GM21423 (cell line): ENCODE data around the gene ARFIP2.

Experiments used
- ATAC-seq: cut with Tn5 transposase; IDR thresholded peaks from one replicate; pipeline ENCODE4 v1.9.1; 2021; ENCODE audit warnings: mild to moderate bottlenecking, moderate library complexity; ENCODE audit not compliant: unreplicated experiment

The ARFIP2 gene

GRCh38 chr11:6448574-6448973, 32.6 kb downstream of the ARFIP2 start:
- no peak for ATAC-seq

GRCh38 chr11:6443269-6444003, 37.7 kb downstream of the ARFIP2 start:
- ATAC-seq = peak; percentile 61

- ATAC-seq = no peak
Measured at GRCh38 chr11:6442441-6442840, 38.7 kb downstream of the ARFIP2 start.

DNA sequence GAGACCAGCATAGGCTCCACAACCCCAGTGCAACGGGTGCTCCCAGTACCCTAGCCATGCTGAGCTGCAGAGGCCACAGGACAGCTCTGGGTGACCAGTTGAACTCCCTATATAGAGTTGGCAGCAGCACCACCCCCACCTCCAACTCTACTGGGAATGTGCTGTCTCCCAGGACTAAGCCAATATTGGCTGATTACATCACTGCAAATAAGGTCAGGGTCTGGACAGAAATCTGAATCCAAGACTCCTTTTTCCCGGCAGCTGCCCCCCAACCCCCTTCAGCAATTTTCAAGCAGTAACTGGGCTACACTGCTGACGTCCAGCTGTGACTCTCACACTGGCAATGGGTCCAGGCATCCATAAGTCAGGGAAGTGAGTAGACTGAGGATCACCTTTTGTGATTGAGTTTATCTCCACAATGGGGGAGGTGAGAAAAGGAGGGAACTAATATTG, 40.2 kb downstream of the ARFIP2 start, which contains the start of gene HPX:
Gene HPX, minus strand, starts transcription at position 82 of the 453 bp plus-strand sequence. Its CDS starts 24 bp downstream, at position 58.
- no peak for ATAC-seq

- ATAC-seq = no peak
Measured at GRCh38 chr11:6438979-6439571, 42.1 kb downstream of the ARFIP2 start.

DNA sequence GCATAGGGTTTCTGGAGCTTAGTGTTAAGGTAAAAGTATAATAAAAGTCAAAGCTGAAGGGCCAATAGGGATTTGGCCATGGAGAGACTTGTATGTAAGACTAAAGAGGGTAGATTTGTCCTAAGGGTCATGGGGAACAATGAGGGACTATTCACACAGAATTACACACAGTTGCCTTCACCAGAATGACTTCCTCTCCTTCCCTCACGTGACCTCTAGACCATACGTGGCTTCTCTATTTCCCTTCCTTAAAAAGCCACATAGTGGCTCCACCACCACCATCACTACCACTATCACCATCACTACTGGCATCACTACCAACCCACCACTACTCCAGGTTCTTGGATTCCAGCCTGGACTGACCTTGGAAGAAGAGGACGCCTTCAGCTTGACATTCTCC, 43.1 kb downstream of the ARFIP2 start:
- ATAC-seq = no peak

DNA sequence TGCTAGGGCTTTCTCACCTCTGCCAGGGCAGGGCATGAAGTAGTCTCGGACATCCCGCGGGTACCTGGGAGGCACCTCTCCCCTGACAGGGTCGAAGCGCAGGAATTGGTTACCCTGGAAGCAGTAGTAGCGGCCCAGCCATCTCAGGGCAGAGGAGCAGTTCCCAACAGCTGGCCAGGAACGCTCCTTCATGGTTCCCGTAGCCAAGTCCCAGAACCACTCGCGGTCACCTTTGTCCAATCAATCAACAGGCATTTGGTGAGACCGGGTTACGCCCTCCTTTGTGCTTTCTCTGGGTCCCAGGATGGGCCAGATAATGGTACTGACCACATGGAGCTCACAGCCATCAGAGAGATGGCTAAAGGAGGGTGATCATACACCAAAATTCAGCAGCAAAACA, 43.7 kb downstream of the ARFIP2 start:
- no peak for ATAC-seq

GRCh38 chr11:6433998-6434660, 47.0 kb downstream of the ARFIP2 start:
- no peak for ATAC-seq

DNA sequence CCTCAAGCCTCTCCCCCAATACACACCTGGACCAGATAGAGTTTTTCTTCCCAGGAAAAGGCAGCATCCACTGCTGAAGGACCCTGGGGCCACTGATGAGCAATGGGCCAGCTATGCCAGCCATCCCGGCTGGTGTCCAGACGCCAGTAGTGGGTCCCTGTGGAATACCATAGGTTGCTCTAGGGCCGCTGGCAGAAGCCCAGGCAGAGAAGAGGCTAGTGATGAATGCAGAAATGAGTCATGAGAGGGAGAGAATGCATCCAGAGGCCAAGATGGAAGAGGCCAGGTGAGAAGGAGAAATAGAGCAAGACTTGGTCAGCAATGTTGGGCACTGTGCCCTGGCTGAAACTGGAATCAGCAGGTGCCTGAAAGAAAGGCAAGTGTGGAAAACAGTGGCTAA, 49.3 kb downstream of the ARFIP2 start:
- no peak for ATAC-seq

DNA sequence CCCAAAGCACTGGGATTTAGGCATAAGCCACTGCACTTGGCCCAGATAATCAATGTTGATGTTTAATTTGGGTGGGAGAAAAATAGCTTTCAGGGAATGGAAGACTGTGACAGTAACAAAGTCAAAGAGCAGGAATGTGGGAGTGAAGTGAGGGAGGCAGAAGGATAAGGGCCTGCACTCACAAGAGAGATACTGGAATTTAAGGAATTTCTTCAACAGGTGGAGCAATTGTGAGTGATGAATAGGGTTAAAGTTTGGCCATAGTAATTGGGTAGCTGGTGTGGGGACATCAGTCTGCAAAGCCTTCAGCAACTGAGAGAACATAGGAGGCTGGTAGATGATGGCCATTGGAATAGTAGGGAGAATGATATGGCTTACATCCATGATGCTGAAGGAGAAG, 53.6 kb downstream of the ARFIP2 start:
- ATAC-seq = no peak
